CD4-positive, alpha-beta memory T cell (primary cell): Measurements from ENCODE around the gene ARL5B. TPM values are rescaled to one million over a fixed set of nuclear protein-coding genes. Genes with fewer than 3 reads are reported as not detected.
A peak's percentile ranks its signal among the peaks of the same experiment; 100 is the strongest.

Source experiments
- CTCF ChIA-PET: fragments of 350-600 bp; sonication (Branson Sonifier 250); formaldehyde crosslinking; loops from one replicate; lab custom pipeline; 2021; ENCODE audit warnings: inconsistent platforms; ENCODE audit not compliant: partially characterized antibody; lab: Charles Lee
- POLR2A ChIA-PET: fragments of 350-600 bp; sonication (Branson Sonifier 250); formaldehyde crosslinking; loops from one replicate; lab custom pipeline; 2021; ENCODE audit not compliant: partially characterized antibody; lab: Charles Lee
- DNase-seq, 5 donors: peaks; one replicate each; pipeline versions ENCODE4 v3.0.0 to v3.0.0-alpha.2; 2020 to 2022; ENCODE audit warnings: mixed read lengths in 1 of 5
- H3K27ac ChIP-seq: one replicate; pipeline ENCODE4 v1.7.0; 2013; ENCODE audit warnings: low read depth, low read length
- H3K27me3 ChIP-seq: 2 replicates; pipeline ENCODE4 v1.7.0; 2013; ENCODE audit warnings: mild to moderate bottlenecking, low read length, moderate library complexity; ENCODE audit not compliant: insufficient read depth
- H3K36me3 ChIP-seq: 2 replicates; pipeline ENCODE4 v1.7.0; 2013; ENCODE audit warnings: mild to moderate bottlenecking, low read length, moderate library complexity; ENCODE audit not compliant: insufficient read depth
- H3K4me1 ChIP-seq: 2 replicates; pipeline ENCODE4 v1.7.0; 2013; ENCODE audit warnings: mild to moderate bottlenecking, low read length, moderate library complexity; ENCODE audit not compliant: insufficient read depth
- H3K4me3 ChIP-seq, 2 donors: one replicate each; pipeline ENCODE4 v1.7.0; 2013; ENCODE audit warnings: low read length in 2 of 2, mild to moderate bottlenecking in 1 of 2
- H3K9me3 ChIP-seq, 2 donors: one replicate each; pipeline ENCODE4 v1.7.0; 2013; ENCODE audit warnings: low read length in 2 of 2, control low read depth in 1 of 2; ENCODE audit not compliant: control insufficient read depth in 1 of 2
- H3K27ac Mint-ChIP-seq, 7 donors: one replicate each; pipeline ENCODE4 v1.8.0; 2020 to 2021; ENCODE audit warnings: mixed read lengths in 7 of 7, mild to moderate bottlenecking in 6 of 7, inconsistent platforms in 3 of 7, moderate library complexity in 3 of 7
- H3K27me3 Mint-ChIP-seq, 2 donors: one replicate each; pipeline ENCODE4 v1.8.0; 2020 to 2021; ENCODE audit warnings: mixed read lengths in 2 of 2
- H3K36me3 Mint-ChIP-seq, 2 donors: one replicate each; pipeline ENCODE4 v1.8.0; 2020 to 2021; ENCODE audit warnings: mixed read lengths in 2 of 2, inconsistent platforms in 1 of 2, mild to moderate bottlenecking in 1 of 2
- H3K4me1 Mint-ChIP-seq, 4 donors: one replicate each; pipeline ENCODE4 v1.8.0; 2020 to 2021; ENCODE audit warnings: mixed read lengths in 4 of 4, mild to moderate bottlenecking in 1 of 4
- H3K4me3 Mint-ChIP-seq, 8 donors: one replicate each; pipeline ENCODE4 v1.8.0; 2020 to 2021; ENCODE audit warnings: mixed read lengths in 8 of 8, mild to moderate bottlenecking in 7 of 8, moderate library complexity in 6 of 8, inconsistent platforms in 3 of 8
- H3K9me3 Mint-ChIP-seq, 8 donors: one replicate each; pipeline ENCODE4 v1.8.0; 2020 to 2021; ENCODE audit warnings: mixed read lengths in 8 of 8, mild to moderate bottlenecking in 5 of 8, inconsistent platforms in 3 of 8, moderate library complexity in 1 of 8
- intact Hi-C: fragments of 100-400 bp; cut with micrococcal nuclease; formaldehyde crosslinking; loops from one replicate; pipeline ENCODE4 v1.15.1; 2023
- polyA plus RNA-seq, 2 donors: library from polyadenylated mRNA; unstranded; fragments of 300-500 nt; fragmentation: Illumina TruSeq; gene quantifications; one replicate each; pipeline ENCODE4 v1.2.3, GENCODE V29; 2021
- total RNA-seq, 2 experiments: library from RNA; stranded (reverse); gene quantifications; one replicate each; pipeline ENCODE4 v1.2.3, GENCODE V29; 2021

ARL5B gene
- total and polyA plus RNA-seq, 4 experiments from 2014 or later, result 1.1 to 14.1 (median 7.3) TPM

- ChIA-PET POLR2A (no interaction called here), CTCF (no interaction called here)
- no peaks in the 10 kb centered on the region for H3K36me3 ChIP-seq
- no peaks in the 10 kb centered on the region for H3K9me3 Mint-ChIP-seq
- H3K4me1 Mint-ChIP-seq, result peaks cover 24 to 54% (median 36%) of the 10 kb centered on the region in 4 donors
- no peak overlapping the region for H3K4me3 Mint-ChIP-seq
- H3K27me3 ChIP-seq, result no peaks in the 10 kb centered on the region
- no peaks in the 10 kb centered on the region for H3K27me3 Mint-ChIP-seq
- no peak for DNase-seq
- H3K4me1 ChIP-seq, result peaks cover 34% of the 10 kb centered on the region
- no peak overlapping the region for H3K4me3 ChIP-seq
- H3K36me3 Mint-ChIP-seq, result peaks cover 4 to 36% of the 10 kb centered on the region in 2 donors
- H3K9me3 ChIP-seq, result no peaks in the 10 kb centered on the region
- H3K27ac Mint-ChIP-seq, result peak overlapping the region in 2 of 7 donors; percentile 7 to 30
- no peak overlapping the region for H3K27ac ChIP-seq
- intact Hi-C loops, result loop anchor here (10.0 kb wide), 1 partner anchor 1632 kb away; no protein-coding TSS in a partner anchor
Measured at GRCh38 chr10:18656724-18657123, 2.5 kb upstream of the ARL5B start.

- DNase-seq, result peak in 2 of 5 donors; percentile 17 to 42
- Mint-ChIP-seq H3K36me3 (peaks cover 4 to 30% of the 10 kb centered on the region in 2 donors), H3K4me3 (peak overlapping the region; percentile 91 to 100 (median 99)), H3K27me3 (no peaks in the 10 kb centered on the region), H3K9me3 (no peaks in the 10 kb centered on the region), H3K27ac (peak overlapping the region; percentile 96 to 100 (median 99)), H3K4me1 (peaks cover 23 to 49% (median 36%) of the 10 kb centered on the region in 4 donors)
- peak overlapping the region; percentile 94 for H3K27ac ChIP-seq
- peak overlapping the region; percentile 76 to 85 for H3K4me3 ChIP-seq
- H3K4me1 ChIP-seq, result peaks cover 36% of the 10 kb centered on the region
- ChIA-PET POLR2A (interaction anchor here (0.6 to 1.7 kb wide), 6 partner anchors 9 to 196 kb away, joined by 3 to 15 read pairs (median 5); no protein-coding TSS in a partner anchor), CTCF (interaction anchor here (0.6 to 0.7 kb wide), 3 partner anchors 8 to 28 kb away, joined by 3 read pairs; no protein-coding TSS in a partner anchor)
- H3K9me3 ChIP-seq, result no peaks in the 10 kb centered on the region
- intact Hi-C loops, result loop anchor here (1.0 to 10.0 kb wide), 5 partner anchors 7 to 1842 kb away; partner anchors contain the start of genes NSUN6 and RSU1
- H3K27me3 ChIP-seq, result no peaks in the 10 kb centered on the region
- H3K36me3 ChIP-seq, result no peaks in the 10 kb centered on the region
Measured at GRCh38 chr10:18658271-18659124, 733 bp upstream of the ARL5B start.

- Histone ChIP-seq H3K27ac (peak overlapping the region; percentile 94), H3K4me1 (peaks cover 40% of the 10 kb centered on the region), H3K9me3 (no peaks in the 10 kb centered on the region), H3K4me3 (peak overlapping the region; percentile 85 to 99), H3K27me3 (no peaks in the 10 kb centered on the region), H3K36me3 (no peaks in the 10 kb centered on the region)
- intact Hi-C loops, result loop anchor here (1.0 to 10.0 kb wide), 6 partner anchors 9 to 1843 kb away; partner anchors contain the start of genes NSUN6 and RSU1
- peaks cover 0 to 23% of the 10 kb centered on the region in 2 donors for H3K36me3 Mint-ChIP-seq
- peak overlapping the region; percentile 96 to 99 (median 99) for H3K27ac Mint-ChIP-seq
- H3K27me3 Mint-ChIP-seq, result no peaks in the 10 kb centered on the region
- peaks cover 26 to 59% (median 43%) of the 10 kb centered on the region in 4 donors for H3K4me1 Mint-ChIP-seq
- H3K4me3 Mint-ChIP-seq, result peak overlapping the region; percentile 99 to 100 (median 100)
- peak in 2 of 5 donors; percentile 42 to 46 for DNase-seq
- H3K9me3 Mint-ChIP-seq, result no peaks in the 10 kb centered on the region
- ChIA-PET CTCF (interaction anchor here (0.7 kb wide), 1 partner anchor 11 kb away, joined by 5 read pairs; no protein-coding TSS in a partner anchor), POLR2A (interaction anchor here (0.6 to 1.7 kb wide), 8 partner anchors 9 to 1248 kb away, joined by 3 to 15 read pairs (median 3); partner anchors contain the start of gene NSUN6)
Measured at GRCh38 chr10:18659819-18660535, 746 bp downstream of the ARL5B start.

- Mint-ChIP-seq H3K36me3 (peaks cover 0 to 25% of the 10 kb centered on the region in 2 donors), H3K27ac (peak overlapping the region; percentile 11 to 99 (median 64)), H3K4me3 (peak overlapping the region; percentile 26 to 80 (median 73)), H3K9me3 (no peaks in the 10 kb centered on the region), H3K27me3 (no peaks in the 10 kb centered on the region), H3K4me1 (peaks cover 31 to 66% (median 49%) of the 10 kb centered on the region in 4 donors)
- no peak overlapping the region for H3K4me3 ChIP-seq
- no peak overlapping the region for H3K27ac ChIP-seq
- intact Hi-C loops, result loop anchor here (10.0 kb wide), 1 partner anchor 56 kb away; no protein-coding TSS in a partner anchor
- DNase-seq, result no peak
- no peaks in the 10 kb centered on the region for H3K36me3 ChIP-seq
- H3K9me3 ChIP-seq, result no peaks in the 10 kb centered on the region
- POLR2A ChIA-PET, result interaction anchor here (1.4 to 1.6 kb wide), 2 partner anchors 10 to 12 kb away, joined by 3 to 5 read pairs; partner anchors contain the start of gene NSUN6
- H3K4me1 ChIP-seq, result peaks cover 49% of the 10 kb centered on the region
- H3K27me3 ChIP-seq, result no peaks in the 10 kb centered on the region
- CTCF ChIA-PET, result no interaction called here
Measured at GRCh38 chr10:18660816-18661431, 1.7 kb downstream of the ARL5B start.

GRCh38 chr10:18664841-18665478 lies 5.7 kb downstream of the ARL5B start:
- POLR2A ChIA-PET, result no interaction called here
- no peaks in the 10 kb centered on the region for H3K9me3 Mint-ChIP-seq
- peaks cover 40% of the 10 kb centered on the region for H3K4me1 ChIP-seq
- no peaks in the 10 kb centered on the region for H3K9me3 ChIP-seq
- no peak for DNase-seq
- peaks cover 9% of the 10 kb centered on the region for H3K36me3 ChIP-seq
- no peaks in the 10 kb centered on the region for H3K27me3 Mint-ChIP-seq
- CTCF ChIA-PET, result interaction anchor here (0.9 kb wide), 1 partner anchor 15 kb away, joined by 3 read pairs; no protein-coding TSS in a partner anchor
- no peak overlapping the region for H3K27ac ChIP-seq
- H3K27me3 ChIP-seq, result no peaks in the 10 kb centered on the region
- intact Hi-C loops, result loop anchor here (10.0 kb wide), 1 partner anchor 60 kb away; no protein-coding TSS in a partner anchor
- peaks cover 12 to 32% of the 10 kb centered on the region in 2 donors for H3K36me3 Mint-ChIP-seq
- no peak overlapping the region for H3K4me3 Mint-ChIP-seq
- peak overlapping the region in 2 of 7 donors; percentile 30 to 47 for H3K27ac Mint-ChIP-seq
- peaks cover 33 to 57% (median 43%) of the 10 kb centered on the region in 4 donors for H3K4me1 Mint-ChIP-seq
- H3K4me3 ChIP-seq, result no peak overlapping the region
